Ovary (tissue), 9 donors: Measurements from ENCODE around the gene CDH10. TPM values are rescaled to one million over a fixed set of nuclear protein-coding genes. Genes with fewer than 3 reads are reported as not detected.

Experiments
- DNase-seq, 5 donors: peaks; one replicate each; pipeline ENCODE4 v3.0.0-alpha.2; 2019 to 2020
- H3K27ac ChIP-seq, 2 donors: fragments of 200-600 bp; one replicate each; pipeline versions ENCODE4 v1.5.1 to v1.8.0; 2019 to 2022
- H3K27me3 ChIP-seq: fragments of 200-600 bp; one replicate; pipeline ENCODE4 v1.8.0; 2022
- H3K36me3 ChIP-seq: fragments of 200-600 bp; sonication (generic); one replicate; pipeline ENCODE4 v1.5.1; 2019
- H3K4me1 ChIP-seq: one replicate; pipeline ENCODE4 v1.8.1; 2013; ENCODE audit warnings: mild to moderate bottlenecking, moderate library complexity; ENCODE audit not compliant: insufficient read depth
- H3K4me3 ChIP-seq: fragments of 200-600 bp; sonication (generic); one replicate; pipeline ENCODE4 v1.5.1; 2017
- H3K9me3 ChIP-seq, 2 donors: fragments of 200-600 bp in 1 of 2; sonication (generic) in 1 of 2; one replicate each; pipeline versions ENCODE4 v1.5.1 to v1.8.1; 2013 to 2019; ENCODE audit warnings: mild to moderate bottlenecking in 1 of 2, moderate library complexity in 1 of 2
- EP300 ChIP-seq: sonication (generic); formaldehyde crosslinking; IDR thresholded peaks from one replicate; pipeline ENCODE4 v1.6.1; 2017; ENCODE audit warnings: antibody characterized with exemption
- POLR2A ChIP-seq: fragments of 450-650 bp; IDR thresholded peaks from one replicate; pipeline ENCODE4 v1.6.1; 2017; ENCODE audit warnings: antibody characterized with exemption, mild to moderate bottlenecking, moderate library complexity
- WGBS, 3 donors: extraction: QIAGEN DNeasy Blood & Tissue Kit in 1 of 3; methylation state at CpG; one replicate each; pipeline versions ENCODE4 v1.1.5 to v1.1.7; 2013 to 2017; 5-methylcytosine and 5-hydroxymethylcytosine counted together
- intact Hi-C, 4 donors: fragments of 100-400 bp; cut with DNase I; formaldehyde crosslinking; loops; one replicate each; pipeline versions ENCODE4 v1.11.0 to v1.15.1; 2022 to 2023
- polyA plus RNA-seq, 2 donors: library from polyadenylated mRNA; stranded (reverse); fragments of 200-250 nt in 1 of 2; fragments of 350-450 nt in 1 of 2; fragmentation: Illumina TruSeq in 1 of 2; extraction: RNeasy Lipid Tissue Mini Kit (QIAGEN cat#74804) in 1 of 2; gene quantifications; one replicate each; pipeline ENCODE4 v1.2.3, GENCODE V29; 2013 to 2014
- small RNA-seq: library from RNA; depleted of rRNA; stranded (forward); fragments of <200 nt; gene quantifications from one replicate; pipeline ENCODE3, GENCODE V24; 2016
- total RNA-seq, 7 donors: library from RNA; depleted of rRNA in 2 of 7; stranded (reverse); fragments of >200 nt in 2 of 7; fragmentation: NEBNext Ultra II Directional in 3 of 7; extraction: Animal tissue kit (Norgen Biotek cat#: 25700) in 3 of 7; gene quantifications; one replicate each; pipeline versions ENCODE4 v1.1.0 to v1.2.4, GENCODE V29; 2016 to 2023
- TF ChIP-seq, protein P1 (sequence below), 3 donors: fragments of 450-650 bp in 2 of 3; fragments of 200-600 bp in 1 of 3; IDR thresholded peaks; one replicate each; pipeline versions ENCODE4 v1.5.1 to v1.8.0; 2016 to 2022; ENCODE audit warnings: antibody characterized with exemption in 3 of 3, mild to moderate bottlenecking in 1 of 3
- donor health status: DM: no; HTN: no; CAD: no; lungs with moderate emphysema.
- donor health status: DM: no; HTN: no; CAD: no.
- donor health status: Bipolar disorder and iron deficiency.
- donor health status: DM: yes; HTN: yes; CAD: no.
- donor health status: DM: no; HTN: no; CAD: no.
- donor health status: DM: yes; HTN: yes; CAD: no.

CDH10 gene
- total and polyA plus RNA-seq, 9 donors = 0.08 to 0.22 (median 0.12) TPM; not detected in 5

DNA sequence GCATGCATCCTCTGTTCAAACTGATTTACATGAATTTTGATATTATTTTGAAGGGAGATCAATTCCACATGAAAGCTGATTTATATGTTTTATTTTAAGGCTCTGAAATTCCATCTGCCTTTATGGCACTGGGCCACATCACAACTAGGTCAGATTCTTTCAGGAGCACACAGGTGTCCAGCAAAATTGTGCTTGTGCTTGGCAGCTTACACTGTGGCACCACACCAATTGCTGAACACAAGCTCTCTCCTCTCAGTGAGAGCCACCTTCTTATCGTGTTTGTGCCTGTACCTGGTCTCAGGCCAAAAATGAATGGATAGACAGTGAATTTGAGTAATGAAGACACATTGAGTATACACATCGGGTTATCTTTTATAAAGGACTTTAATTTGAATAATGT, 200.4 kb downstream of the CDH10 start:
- 45 to 48% (median 47%) methylated on average over 2 of the region's 2 CpGs for WGBS, 3 donors
- intact Hi-C loops = no loop called here

GRCh38 chr5:24439465-24439864, 205.3 kb downstream of the CDH10 start:
- intact Hi-C loops = no loop called here
- no peak for DNase-seq
- Histone ChIP-seq H3K4me3 (no peak overlapping the region), H3K27me3 (no peaks in the 10 kb centered on the region), H3K4me1 (no peaks in the 10 kb centered on the region), H3K9me3 (no peaks in the 10 kb centered on the region), H3K27ac (no peak overlapping the region), H3K36me3 (no peaks in the 10 kb centered on the region)
- TF ChIP-seq, protein P1, sequence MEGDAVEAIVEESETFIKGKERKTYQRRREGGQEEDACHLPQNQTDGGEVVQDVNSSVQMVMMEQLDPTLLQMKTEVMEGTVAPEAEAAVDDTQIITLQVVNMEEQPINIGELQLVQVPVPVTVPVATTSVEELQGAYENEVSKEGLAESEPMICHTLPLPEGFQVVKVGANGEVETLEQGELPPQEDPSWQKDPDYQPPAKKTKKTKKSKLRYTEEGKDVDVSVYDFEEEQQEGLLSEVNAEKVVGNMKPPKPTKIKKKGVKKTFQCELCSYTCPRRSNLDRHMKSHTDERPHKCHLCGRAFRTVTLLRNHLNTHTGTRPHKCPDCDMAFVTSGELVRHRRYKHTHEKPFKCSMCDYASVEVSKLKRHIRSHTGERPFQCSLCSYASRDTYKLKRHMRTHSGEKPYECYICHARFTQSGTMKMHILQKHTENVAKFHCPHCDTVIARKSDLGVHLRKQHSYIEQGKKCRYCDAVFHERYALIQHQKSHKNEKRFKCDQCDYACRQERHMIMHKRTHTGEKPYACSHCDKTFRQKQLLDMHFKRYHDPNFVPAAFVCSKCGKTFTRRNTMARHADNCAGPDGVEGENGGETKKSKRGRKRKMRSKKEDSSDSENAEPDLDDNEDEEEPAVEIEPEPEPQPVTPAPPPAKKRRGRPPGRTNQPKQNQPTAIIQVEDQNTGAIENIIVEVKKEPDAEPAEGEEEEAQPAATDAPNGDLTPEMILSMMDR (IDR thresholded peaks at IDR 0.05) = no peak
- TF ChIP-seq POLR2A = no peak
- TF ChIP-seq EP300 = no peak
- WGBS, 3 donors = 28 to 40% (median 36%) methylated on average over 2 of the region's 2 CpGs

More for the DNA sequence above, 200.4 kb downstream of the CDH10 start:
- Histone ChIP-seq H3K27me3 (no peaks in the 10 kb centered on the region), H3K36me3 (no peaks in the 10 kb centered on the region), H3K9me3 (no peaks in the 10 kb centered on the region), H3K4me3 (no peak overlapping the region), H3K27ac (no peak overlapping the region), H3K4me1 (no peaks in the 10 kb centered on the region)
- DNase-seq = no peak
- TF ChIP-seq EP300 = no peak

Small RNA genes within 50 kb of the gene (small RNA-seq; reads per million reads assigned to genes)
- gene AC091885.1 (not detected), gene RF00017 (not detected)
